HG03575 (cell line): ENCODE data around the gene ABCA2.
"Not testable (repeated sequence)": the region's sequence is repeated elsewhere in the genome, so short reads cannot be mapped to it uniquely, and the experiment has no call there.

ENCODE experiments used
- ATAC-seq: cut with Tn5 transposase; IDR thresholded peaks from one replicate; pipeline ENCODE4 v1.9.1; 2021; ENCODE audit not compliant: unreplicated experiment, insufficient number of reproducible peaks, low FRiP score; ENCODE audit errors: extremely low read depth

The ABCA2 gene

GRCh38 chr9:137064027-137064879, 36.2 kb upstream of the ABCA2 start:
- no peak for ATAC-seq

- ATAC-seq, result no peak
Measured at GRCh38 chr9:137063311-137064026, 35.4 kb upstream of the ABCA2 start.

GRCh38 chr9:137062798-137063197, 34.8 kb upstream of the ABCA2 start:
- ATAC-seq, result not testable (repeated sequence)

- no peak for ATAC-seq
Measured at GRCh38 chr9:137062384-137062783, 34.3 kb upstream of the ABCA2 start.

GRCh38 chr9:137058521-137059234, 30.6 kb upstream of the ABCA2 start:
- ATAC-seq, result no peak

GRCh38 chr9:137057545-137057944, 29.5 kb upstream of the ABCA2 start:
- no peak for ATAC-seq

GRCh38 chr9:137056739-137057415, 28.8 kb upstream of the ABCA2 start:
- ATAC-seq, result no peak

GRCh38 chr9:137055385-137056364, 27.6 kb upstream of the ABCA2 start:
- no peak for ATAC-seq

- ATAC-seq, result no peak
Measured at GRCh38 chr9:137054932-137055384, 26.9 kb upstream of the ABCA2 start.

- no peak for ATAC-seq
Measured at GRCh38 chr9:137053944-137054931, 26.2 kb upstream of the ABCA2 start, which contains the start of gene ENTPD2. TSS of gene ENTPD2 (minus strand) at chr9:137054061. CDS start at chr9:137053997, 64 bp downstream.

GRCh38 chr9:137052998-137053943, 25.2 kb upstream of the ABCA2 start:
- no peak for ATAC-seq

- no peak for ATAC-seq
Measured at GRCh38 chr9:137052293-137052692, 24.3 kb upstream of the ABCA2 start.

GRCh38 chr9:137051145-137051724, 23.2 kb upstream of the ABCA2 start:
- ATAC-seq, result no peak

GRCh38 chr9:137050570-137050969, 22.5 kb upstream of the ABCA2 start:
- no peak for ATAC-seq
